H1 (cell line): ENCODE measurements around the gene AXIN2. TPM values are rescaled to one million over a fixed set of nuclear protein-coding genes. Genes with fewer than 3 reads are reported as not detected.

Source experiments
- CTCF ChIA-PET: fragments of 300-600 bp; sonication (Branson Sonifier 250); formaldehyde crosslinking; loops from one replicate; lab custom pipeline; 2021; ENCODE audit not compliant: partially characterized antibody; lab: Charles Lee
- POLR2A ChIA-PET: fragments of 300-600 bp; sonication (Branson Sonifier 250); formaldehyde crosslinking; loops from one replicate; lab custom pipeline; 2021; ENCODE audit warnings: inconsistent platforms; ENCODE audit not compliant: partially characterized antibody; lab: Charles Lee
- DNase-seq, 2 experiments: peaks; one replicate each; pipeline versions ENCODE4 v3.0.0 to v3.0.0-alpha.2; 2010 to 2022; ENCODE audit warnings: low spot score in 2 of 2, low read depth in 1 of 2, mixed read lengths in 1 of 2
- FAIRE-seq: peaks from 2 replicates; lab custom pipeline; 2011; peaks lifted over from hg19 to GRCh38; lab: Jason Lieb, UNC
- H2AFZ ChIP-seq: 2 replicates; pipeline ENCODE4 v1.8.1; 2012; ENCODE audit warnings: low read length, inconsistent platforms
- H2AK5ac ChIP-seq: 2 replicates; pipeline ENCODE4 v1.6.1; 2013; ENCODE audit warnings: low read depth, low read length
- H2BK120ac ChIP-seq: replicated peaks from 2 replicates; pipeline ENCODE3; 2013; ENCODE audit warnings: low read depth, low read length, inconsistent platforms
- H2BK12ac ChIP-seq: 2 replicates; pipeline ENCODE4 v1.6.1; 2013; ENCODE audit warnings: low read depth, low read length
- H2BK15ac ChIP-seq: 2 replicates; pipeline ENCODE4 v1.6.1; 2013; ENCODE audit warnings: low read length
- H2BK20ac ChIP-seq: 2 replicates; pipeline ENCODE4 v1.6.1; 2013; ENCODE audit warnings: low read length
- H2BK5ac ChIP-seq: 2 replicates; pipeline ENCODE4 v1.6.1; 2013; ENCODE audit warnings: low read depth, low read length
- H3K14ac ChIP-seq: 2 replicates; pipeline ENCODE4 v1.6.1; 2013; ENCODE audit warnings: inconsistent platforms; ENCODE audit not compliant: insufficient read length
- H3K18ac ChIP-seq: 2 replicates; pipeline ENCODE4 v1.6.1; 2013; ENCODE audit warnings: low read length; ENCODE audit errors: extremely low read depth
- H3K23ac ChIP-seq: 2 replicates; pipeline ENCODE4 v1.6.1; 2013; ENCODE audit warnings: inconsistent platforms; ENCODE audit not compliant: insufficient read length
- H3K23me2 ChIP-seq: 2 replicates; pipeline ENCODE4 v1.6.1; 2013; ENCODE audit warnings: low read depth, low read length
- H3K27ac ChIP-seq: 2 replicates; pipeline ENCODE4 v1.6.1; 2011; ENCODE audit warnings: low read depth, low read length, inconsistent platforms
- H3K27me3 ChIP-seq, 4 experiments: replicated peaks in 1 of 4; 1 replicate in 1 of 4; 2 replicates in 3 of 4; pipeline versions ENCODE4 v1.6.1 to v1.8.1; 2011 to 2013; ENCODE audit warnings: low read length in 3 of 4, mild to moderate bottlenecking in 3 of 4, inconsistent platforms in 2 of 4, mixed read lengths in 2 of 4, moderate library complexity in 1 of 4; ENCODE audit not compliant: control insufficient read depth in 3 of 4, insufficient read depth in 3 of 4; ENCODE audit errors: extremely low read depth in 1 of 4
- H3K36me3 ChIP-seq, 4 experiments: 2 replicates each; pipeline versions ENCODE4 v1.6.1 to v1.8.1; 2011 to 2013; ENCODE audit warnings: mild to moderate bottlenecking in 4 of 4, low read length in 3 of 4, moderate library complexity in 2 of 4, control low read depth in 1 of 4, inconsistent platforms in 1 of 4; ENCODE audit not compliant: insufficient read depth in 4 of 4, control insufficient read depth in 2 of 4
- H3K4ac ChIP-seq: replicated peaks from 2 replicates; pipeline ENCODE3; 2013; ENCODE audit warnings: low read length, low read depth, mixed read lengths, inconsistent platforms; ENCODE audit not compliant: insufficient read length
- H3K4me1 ChIP-seq, 4 experiments: replicated peaks in 1 of 4; 1 replicate in 1 of 4; 2 replicates in 3 of 4; pipeline versions ENCODE4 v1.6.1 to v1.8.1; 2011 to 2013; ENCODE audit warnings: low read length in 3 of 4, inconsistent platforms in 2 of 4, mixed read lengths in 1 of 4; ENCODE audit not compliant: insufficient read depth in 4 of 4, control insufficient read depth in 3 of 4
- H3K4me2 ChIP-seq, 2 experiments: 2 replicates each; pipeline versions ENCODE4 v1.6.1 to v1.8.1; 2011 to 2013; ENCODE audit warnings: low read depth in 2 of 2, low read length in 2 of 2, control low read depth in 1 of 2, inconsistent platforms in 1 of 2, mild to moderate bottlenecking in 1 of 2; ENCODE audit not compliant: insufficient read depth in 1 of 2
- H3K4me3 ChIP-seq, 4 experiments: fragments of 200-600, 300-600 bp in 1 of 4; sonication (generic), shearing (Covaris generic), sonication (Bioruptor Twin) in 1 of 4; 2 replicates each; pipeline versions ENCODE4 v1.5.1 to v1.8.1; 2011 to 2016; ENCODE audit warnings: low read length in 4 of 4, low read depth in 3 of 4, control low read depth in 2 of 4, inconsistent platforms in 2 of 4, mild to moderate bottlenecking in 2 of 4, mixed read lengths in 1 of 4, moderate library complexity in 1 of 4; ENCODE audit not compliant: insufficient read depth in 2 of 4; ENCODE audit errors: extremely low read depth in 1 of 4
- H3K56ac ChIP-seq: replicated peaks from 2 replicates; pipeline ENCODE3; 2013; ENCODE audit warnings: low read depth, mild to moderate bottlenecking, mixed read lengths, low read length, inconsistent platforms; ENCODE audit not compliant: insufficient read length
- H3K79me1 ChIP-seq: 2 replicates; pipeline ENCODE4 v1.6.1; 2013; ENCODE audit warnings: low read depth, low read length, control low read depth
- H3K79me2 ChIP-seq, 2 experiments: 2 replicates each; pipeline versions ENCODE4 v1.6.1 to v1.8.1; 2012 to 2013; ENCODE audit warnings: low read length in 2 of 2, mild to moderate bottlenecking in 2 of 2, inconsistent platforms in 1 of 2; ENCODE audit not compliant: insufficient read depth in 2 of 2, control insufficient read depth in 1 of 2
- H3K9ac ChIP-seq, 4 experiments: replicated peaks in 1 of 4; 1 replicate in 1 of 4; 2 replicates in 3 of 4; pipeline versions ENCODE4 v1.6.1 to v1.8.1; 2011 to 2013; ENCODE audit warnings: low read depth in 3 of 4, low read length in 3 of 4, control low read depth in 2 of 4, mild to moderate bottlenecking in 2 of 4, moderate library complexity in 2 of 4, inconsistent platforms in 1 of 4; ENCODE audit errors: extremely low read depth in 1 of 4
- H3K9me3 ChIP-seq, 2 experiments: 2 replicates each; pipeline versions ENCODE4 v1.6.1 to v1.8.1; 2012 to 2013; ENCODE audit warnings: mild to moderate bottlenecking in 2 of 2, moderate library complexity in 2 of 2, control low read depth in 1 of 2, inconsistent platforms in 1 of 2, low read depth in 1 of 2, low read length in 1 of 2, mixed read lengths in 1 of 2; ENCODE audit not compliant: insufficient read depth in 2 of 2
- H4K20me1 ChIP-seq, 2 experiments: replicated peaks in 1 of 2; 2 replicates each; pipeline versions ENCODE3 to v1.8.1; 2011 to 2013; ENCODE audit warnings: inconsistent platforms in 2 of 2, low read length in 2 of 2, mild to moderate bottlenecking in 1 of 2; ENCODE audit not compliant: insufficient read depth in 2 of 2, control insufficient read depth in 1 of 2
- H4K5ac ChIP-seq: 2 replicates; pipeline ENCODE4 v1.6.1; 2013; ENCODE audit warnings: low read length, low read depth, mixed read lengths, inconsistent platforms; ENCODE audit not compliant: insufficient read length
- H4K8ac ChIP-seq: 2 replicates; pipeline ENCODE4 v1.8.0; 2013; ENCODE audit warnings: mild to moderate bottlenecking, moderate library complexity, low read length, inconsistent platforms; ENCODE audit not compliant: insufficient read depth; ENCODE audit errors: extremely low read depth
- H4K91ac ChIP-seq: replicated peaks from 2 replicates; pipeline ENCODE3; 2013; ENCODE audit warnings: low read length, mixed read lengths, inconsistent platforms; ENCODE audit not compliant: insufficient read length
- BCL11A ChIP-seq, 2 experiments: IDR thresholded peaks; one replicate each; pipeline ENCODE4 v1.6.1; 2011; ENCODE audit warnings: low read depth in 2 of 2, low read length in 2 of 2, mild to moderate bottlenecking in 2 of 2
- CBX5 ChIP-seq: fragments of 300-800, 300-1000 bp; sonication (generic); IDR thresholded peaks from 2 replicates; pipeline ENCODE4 v1.7.1; 2016; ENCODE audit warnings: antibody characterized with exemption, low read length, low read depth
- FOSL1 ChIP-seq: IDR thresholded peaks from 2 replicates; pipeline ENCODE4 v1.6.1; 2011; ENCODE audit warnings: mild to moderate bottlenecking, low read depth, low read length, moderate library complexity; ENCODE audit not compliant: insufficient read depth
- GABPA ChIP-seq: IDR thresholded peaks from 2 replicates; pipeline ENCODE4 v1.6.1; 2011; ENCODE audit warnings: mild to moderate bottlenecking, low read length, moderate library complexity, borderline replicate concordance; ENCODE audit not compliant: insufficient read depth
- GTF2F1 ChIP-seq: IDR thresholded peaks from 2 replicates; pipeline ENCODE4 v1.6.1; 2012; ENCODE audit warnings: low read depth, low read length, improper control_type of control experiment, borderline replicate concordance
- PHF8 ChIP-seq: fragments of 200-600 bp; sonication (generic); conservative IDR thresholded peaks from 2 replicates; pipeline ENCODE4 v1.7.1; 2012; ENCODE audit warnings: low read depth, mild to moderate bottlenecking, inconsistent platforms, low read length, moderate library complexity
- POU5F1 ChIP-seq: IDR thresholded peaks from 2 replicates; pipeline ENCODE4 v1.6.1; 2011; ENCODE audit warnings: low read depth, mild to moderate bottlenecking, low read length, moderate library complexity
- RAD21 ChIP-seq, 2 experiments: IDR thresholded peaks in 1 of 2; conservative IDR thresholded peaks in 1 of 2; 2 replicates each; pipeline ENCODE4 v1.6.1; 2011; ENCODE audit warnings: low read depth in 2 of 2, low read length in 2 of 2, improper control_type of control experiment in 1 of 2, inconsistent platforms in 1 of 2, mild to moderate bottlenecking in 1 of 2, moderate library complexity in 1 of 2
- RNF2 ChIP-seq: fragments of 200-900, 300-1000 bp; sonication (generic); IDR thresholded peaks from 2 replicates; pipeline ENCODE4 v1.7.1; 2016; ENCODE audit warnings: borderline replicate concordance, low read depth, mild to moderate bottlenecking, antibody characterized with exemption, low read length; ENCODE audit not compliant: poor library complexity, severe bottlenecking; ENCODE audit errors: missing control alignments
- TAF1 ChIP-seq: IDR thresholded peaks from 2 replicates; pipeline ENCODE4 v1.6.1; 2011; ENCODE audit warnings: mild to moderate bottlenecking, low read depth, low read length
- YY1 ChIP-seq: IDR thresholded peaks from 2 replicates; pipeline ENCODE4 v1.6.1; 2011; ENCODE audit warnings: low read depth, mild to moderate bottlenecking, low read length
- ZNF274 ChIP-seq: IDR thresholded peaks from 2 replicates; pipeline ENCODE4 v1.7.0; 2012; ENCODE audit warnings: low read length, borderline replicate concordance; ENCODE audit errors: extremely low read depth
- WGBS, 2 experiments: shearing (Covaris generic) in 1 of 2; methylation state at CpG; one replicate each; pipeline versions ENCODE4 v1.1.6 to v1.1.7; 2013 to 2015; ENCODE audit warnings: low lambda C conversion rate in 2 of 2, mixed read lengths in 2 of 2, inconsistent platforms in 1 of 2, low coverage in 1 of 2, missing lambda C conversion rate in 1 of 2; ENCODE audit not compliant: insufficient replicate concordance in 2 of 2, insufficient coverage in 1 of 2, insufficient read length in 1 of 2; ENCODE audit errors: extremely low coverage in 1 of 2, missing lambda C conversion rate in 1 of 2; 5-methylcytosine and 5-hydroxymethylcytosine counted together
- polyA plus RNA-seq, 7 experiments: library from polyadenylated mRNA; depleted of rRNA in 3 of 7; stranded (reverse) in 5 of 7; unstranded in 2 of 7; fragments of >200 nt in 5 of 7; fragments of 200-250 nt in 2 of 7; gene quantifications; 1 replicate in 5 of 7; 2 replicates in 1 of 7; 4 replicates in 1 of 7; pipeline versions ENCODE4 v1.2.1 to v1.2.3, GENCODE V29; 2011 to 2013; ENCODE audit warnings: missing spikeins in 2 of 7, mixed read lengths in 2 of 7
- total RNA-seq: library from RNA; stranded (reverse); fragmentation: NEBNext Ultra II Directional; extraction: Animal tissue kit (Norgen Biotek cat#: 25700); gene quantifications from 2 replicates; pipeline ENCODE4 v1.2.1, GENCODE V29; 2021

The AXIN2 gene
- total and polyA plus RNA-seq, 2 of the 8 experiments (the other 6 are each of a cell fraction or from before 2014, with no cell fraction given) = 17.7 to 33.4 TPM

GRCh38 chr17:65587534-65588180 lies 26.2 kb upstream of the AXIN2 start:
- Histone ChIP-seq H3K4me2 (0 out of 4 replicates have a peak overlapping the region, but pooled peaks of 1 of the 2 experiments have one; percentile 31), H4K8ac (no peak overlapping the region), H3K56ac (no peak overlapping the region), H3K18ac (no peak overlapping the region), H3K9ac (no peak overlapping the region), H2BK12ac (no peak overlapping the region; the same call in 1 of the 2 replicates), H3K79me1 (no peaks in the 10 kb centered on the region), H3K4me1 (peaks cover 0 to 12% (median 8%) of the 10 kb centered on the region in 4 experiments; a peak in 6 of 7 replicates), H2AFZ (no peak overlapping the region), H3K23ac (no peak overlapping the region), H4K5ac (no peak overlapping the region), H3K27ac (no peak overlapping the region), H3K9me3 (no peaks in the 10 kb centered on the region), H3K79me2 (no peaks in the 10 kb centered on the region), H2BK20ac (no peak overlapping the region; the same call in 1 of the 2 replicates), H3K4me3 (no peak overlapping the region), H3K4ac (no peak overlapping the region), H4K20me1 (no peaks in the 10 kb centered on the region), H2BK5ac (no peak overlapping the region), H2BK120ac (no peak overlapping the region), H3K27me3 (no peaks in the 10 kb centered on the region), H3K14ac (no peak overlapping the region), H2AK5ac (no peak overlapping the region), H3K23me2 (no peaks in the 10 kb centered on the region), H3K36me3 (no peaks in the 10 kb centered on the region), H2BK15ac (no peak overlapping the region; the same call in 1 of the 2 replicates), H4K91ac (no peak overlapping the region)
- ChIA-PET CTCF (interaction anchor here (0.6 to 4.8 kb wide), 16 partner anchors 9 to 356 kb away, joined by 3 to 24 read pairs (median 4); no protein-coding TSS in a partner anchor), POLR2A (interaction anchor here (1.0 to 3.3 kb wide), 4 partner anchors 11 to 309 kb away, joined by 3 to 26 read pairs (median 4); no protein-coding TSS in a partner anchor)
- FAIRE-seq (no peak), DNase-seq (no peak)
- 93% methylated on average over 10 of the region's 10 CpGs; no CpG with 5 or more reads in 1 of the 2 experiments for WGBS, 2 experiments
- TF ChIP-seq TAF1 (no peak), CBX5 (no peak), ZNF274 (no peak), FOSL1 (no peak), YY1 (no peak), GABPA (no peak), GTF2F1 (no peak), PHF8 (no peak), POU5F1 (no peak), RNF2 (no peak), RAD21 (IDR thresholded peaks at IDR 0.05 in 1 of 2, conservative IDR thresholded peaks at IDR 0.05 in 1 of 2; ENCODE audit: low read depth in 2 of 2, low read length in 2 of 2) (no peak), BCL11A (IDR thresholded peaks at IDR 0.05; ENCODE audit: low read depth in 2 of 2, low read length in 2 of 2) (no peak)
